GM18870 (cell line): ENCODE results near the gene PALLD.

Experiments
- ATAC-seq: cut with Tn5 transposase; IDR thresholded peaks from one replicate; pipeline ENCODE4 v1.9.1; 2021; ENCODE audit warnings: moderate library complexity; ENCODE audit not compliant: unreplicated experiment

PALLD gene

DNA sequence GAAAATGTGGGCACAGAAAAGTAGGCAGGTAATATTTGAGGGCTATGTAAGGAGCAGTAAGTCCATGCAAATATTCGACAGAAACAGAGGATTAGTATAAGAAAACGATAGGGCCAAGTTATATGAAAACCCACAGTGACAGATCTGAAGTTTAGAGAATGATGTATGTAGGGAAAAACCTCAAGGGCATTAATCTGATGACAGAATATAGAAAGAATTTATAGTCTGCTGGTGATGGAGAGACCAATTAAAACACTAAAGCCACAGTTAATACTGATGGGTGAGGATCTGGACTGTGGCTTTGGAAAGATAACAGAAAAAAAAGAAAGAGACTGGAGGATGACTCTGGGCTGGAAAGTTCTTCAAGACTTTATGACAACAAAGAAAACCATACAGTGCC is 169.7 kb downstream of the PALLD start:
- ATAC-seq = no peak

GRCh38 chr4:168667376-168667775 is 170.5 kb downstream of the PALLD start:
- ATAC-seq = no peak

GRCh38 chr4:168667921-168668320 is 171.1 kb downstream of the PALLD start:
- no peak for ATAC-seq

DNA sequence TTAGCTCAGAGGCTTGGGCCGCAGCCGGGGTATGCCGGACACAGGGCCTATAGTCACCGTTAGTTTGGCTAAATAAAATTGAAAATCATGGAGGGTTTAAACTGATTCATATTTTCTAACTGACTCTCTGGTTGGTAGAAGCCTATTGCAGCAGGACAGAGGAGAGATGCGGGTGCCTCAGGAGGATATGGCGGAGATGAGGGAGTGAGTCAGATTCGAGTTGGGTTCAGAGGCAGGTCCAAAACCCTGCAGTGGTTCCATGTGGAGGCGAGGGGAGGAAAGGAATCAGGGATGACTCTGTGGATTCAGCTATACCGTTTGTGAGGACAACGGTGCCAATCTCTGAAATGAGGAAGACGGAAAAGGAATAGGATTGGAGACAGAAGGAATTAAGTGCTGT is 176.6 kb downstream of the PALLD start:
- ATAC-seq = no peak

- no peak for ATAC-seq
These were observed 177.4 kb downstream of the PALLD start for GRCh38 chr4:168674077-168674747.

DNA sequence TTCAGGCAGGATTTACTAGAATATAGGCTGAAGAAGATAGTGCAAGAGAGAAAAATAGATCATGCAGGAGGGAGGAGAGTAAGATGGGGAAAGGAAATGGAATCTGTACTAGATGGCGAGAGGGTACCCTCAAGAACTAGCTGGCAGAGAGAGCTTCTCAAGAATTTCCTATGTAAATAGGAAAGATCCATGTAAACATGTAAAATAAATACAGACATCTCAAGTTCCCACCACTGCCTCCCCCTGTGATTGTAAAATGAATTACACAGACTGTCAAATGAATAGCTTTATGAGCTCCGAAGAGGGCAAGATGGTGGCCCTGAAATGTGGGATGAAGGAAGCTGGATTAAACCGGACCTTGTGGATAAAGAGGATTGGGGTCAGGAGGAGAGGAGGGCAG is 178.0 kb downstream of the PALLD start:
- ATAC-seq = no peak

- no peak for ATAC-seq
These were observed 180.2 kb downstream of the PALLD start for GRCh38 chr4:168677063-168677462.

DNA sequence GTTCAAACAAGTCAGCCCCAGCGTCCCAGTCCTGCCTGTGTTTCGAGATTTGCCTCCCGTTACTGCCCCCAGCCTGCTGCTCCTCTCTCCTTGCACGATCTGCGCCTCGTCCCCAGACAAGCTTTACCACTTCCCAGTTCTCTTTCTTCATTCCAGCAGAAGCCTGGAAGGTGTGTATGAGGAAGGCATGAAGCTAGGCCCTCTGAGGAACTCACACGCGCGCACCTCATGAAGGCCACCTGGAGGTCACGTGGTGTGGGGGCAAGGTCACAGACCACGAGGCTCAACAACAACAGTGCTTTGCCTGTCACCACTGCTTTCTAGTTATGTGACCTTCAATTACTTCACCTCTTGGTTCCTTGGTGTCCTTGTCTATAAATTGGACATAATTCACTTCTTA is 181.0 kb downstream of the PALLD start:
- no peak for ATAC-seq

- no peak for ATAC-seq
These were observed 182.0 kb downstream of the PALLD start for GRCh38 chr4:168678751-168679366.

GRCh38 chr4:168679397-168679796 is 182.5 kb downstream of the PALLD start:
- ATAC-seq = no peak

- ATAC-seq = no peak
These were observed 183.0 kb downstream of the PALLD start for GRCh38 chr4:168679819-168680218.

DNA sequence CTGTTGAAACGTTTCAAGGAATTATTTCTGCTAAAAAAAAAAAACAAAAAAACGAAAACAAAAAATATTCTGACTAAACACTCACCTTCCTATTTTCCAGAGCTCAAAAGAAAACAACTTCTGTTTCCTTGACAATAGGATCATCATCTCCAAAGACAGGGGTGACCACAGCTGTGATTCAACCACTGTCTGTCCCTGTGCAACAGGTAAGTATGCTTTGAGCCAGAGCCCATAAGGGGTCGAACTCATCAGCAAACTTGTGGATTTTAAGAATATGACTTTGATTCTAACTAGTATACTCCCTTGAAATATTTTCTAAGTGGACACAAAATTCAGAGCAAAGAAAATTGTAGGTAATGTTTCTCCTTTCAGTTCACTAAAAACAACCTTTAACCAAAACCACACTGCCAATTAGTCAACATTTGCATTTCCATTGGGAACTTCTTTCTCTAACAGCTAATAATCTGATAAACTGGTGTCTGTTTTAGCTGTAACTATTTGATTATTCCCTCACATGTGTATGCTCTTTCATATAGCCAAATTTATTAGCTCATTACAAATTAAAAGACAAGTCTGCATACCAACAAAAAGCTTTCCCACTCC is 186.1 kb downstream of the PALLD start:
- ATAC-seq = no peak

DNA sequence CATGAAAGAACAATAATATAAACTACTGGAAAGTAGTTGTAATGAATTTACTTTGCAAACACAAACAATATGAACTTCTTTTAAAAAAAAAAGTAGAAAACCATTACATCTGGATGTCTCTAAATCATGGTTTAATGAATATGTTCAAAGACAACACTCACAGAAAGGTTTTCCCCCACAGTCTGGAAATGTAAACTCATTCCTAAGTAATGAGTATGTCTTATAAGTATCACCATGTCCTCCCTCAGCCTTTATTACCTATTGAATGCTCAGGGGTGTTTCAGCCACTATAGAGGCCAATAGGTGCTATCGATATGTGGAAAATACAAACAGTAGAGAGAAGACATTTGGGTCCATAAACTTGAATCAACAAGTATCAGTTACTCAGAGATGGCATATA is 186.7 kb downstream of the PALLD start:
- no peak for ATAC-seq

- peak; percentile 99 for ATAC-seq
These were observed 188.4 kb downstream of the PALLD start for GRCh38 chr4:168685136-168685809.

DNA sequence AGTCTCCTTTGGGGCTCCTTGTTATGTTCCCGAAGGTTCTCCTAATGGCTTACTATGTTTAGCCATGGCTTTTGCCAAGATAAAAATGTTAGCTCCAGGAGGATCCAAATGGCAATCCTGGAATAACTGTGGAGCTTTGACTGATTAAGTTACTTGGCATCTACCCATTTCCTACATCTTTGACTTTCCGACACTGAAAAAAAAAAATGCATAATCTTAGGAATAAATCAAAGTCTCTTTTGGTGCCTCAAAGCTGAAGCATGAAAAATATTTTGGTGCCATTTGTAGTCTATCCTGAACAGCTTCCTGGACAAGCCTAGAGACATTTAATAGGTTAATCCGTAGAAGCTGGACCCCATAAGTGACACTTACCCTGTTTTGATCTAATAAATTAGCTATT is 191.7 kb downstream of the PALLD start:
- ATAC-seq = no peak

- no peak for ATAC-seq
These were observed 192.9 kb downstream of the PALLD start for GRCh38 chr4:168689791-168690190.

DNA sequence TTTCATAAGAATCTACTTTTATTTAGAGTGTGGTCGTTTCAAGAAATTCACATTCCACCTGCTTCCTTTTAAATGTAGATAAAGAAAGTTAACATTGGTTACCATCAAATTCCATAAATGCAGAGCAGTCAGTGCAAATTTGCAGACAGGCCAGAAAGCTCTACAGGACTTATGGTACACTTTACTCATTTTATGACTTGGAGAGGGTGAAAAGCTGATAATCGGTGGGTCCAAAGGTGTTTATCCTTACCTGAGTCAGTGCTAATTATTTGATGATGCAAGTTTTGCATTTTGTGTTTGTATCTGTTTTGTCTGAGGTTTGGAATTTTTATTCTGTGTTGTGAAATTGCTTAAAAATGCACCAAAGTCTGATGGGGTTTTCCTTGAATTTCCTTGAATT is 193.3 kb downstream of the PALLD start:
- no peak for ATAC-seq

- no peak for ATAC-seq
These were observed 194.9 kb downstream of the PALLD start for GRCh38 chr4:168691631-168692369.

- no peak for ATAC-seq
These were observed 197.1 kb downstream of the PALLD start for GRCh38 chr4:168693750-168694490.

- no peak for ATAC-seq
These were observed 197.8 kb downstream of the PALLD start for GRCh38 chr4:168694667-168695066.

DNA sequence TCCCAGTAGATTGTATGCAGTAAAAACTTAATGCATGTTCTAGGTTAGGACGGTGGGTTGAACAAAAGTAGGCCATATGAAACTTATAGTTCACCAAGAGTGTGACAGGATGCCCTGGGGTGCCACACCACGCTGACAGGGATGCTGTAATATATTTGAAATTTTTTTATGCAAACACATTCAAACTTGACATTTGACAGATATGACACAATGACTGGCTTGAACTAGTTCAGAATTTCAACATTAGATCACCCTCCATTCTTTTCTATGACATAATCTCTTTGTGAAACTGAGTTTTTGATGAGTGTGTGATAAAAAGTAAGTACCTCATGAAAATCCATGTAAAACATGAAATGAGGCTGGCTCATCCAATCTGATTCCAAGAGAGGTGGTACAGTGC is 198.4 kb downstream of the PALLD start:
- no peak for ATAC-seq
